Measurements from ENCODE around the gene FGF4. TPM values are rescaled to one million over a fixed set of nuclear protein-coding genes. Genes with fewer than 3 reads are reported as not detected.

FGF4 gene
- total RNA-seq, 4 donors from 2014 or later: not detected

DNA sequence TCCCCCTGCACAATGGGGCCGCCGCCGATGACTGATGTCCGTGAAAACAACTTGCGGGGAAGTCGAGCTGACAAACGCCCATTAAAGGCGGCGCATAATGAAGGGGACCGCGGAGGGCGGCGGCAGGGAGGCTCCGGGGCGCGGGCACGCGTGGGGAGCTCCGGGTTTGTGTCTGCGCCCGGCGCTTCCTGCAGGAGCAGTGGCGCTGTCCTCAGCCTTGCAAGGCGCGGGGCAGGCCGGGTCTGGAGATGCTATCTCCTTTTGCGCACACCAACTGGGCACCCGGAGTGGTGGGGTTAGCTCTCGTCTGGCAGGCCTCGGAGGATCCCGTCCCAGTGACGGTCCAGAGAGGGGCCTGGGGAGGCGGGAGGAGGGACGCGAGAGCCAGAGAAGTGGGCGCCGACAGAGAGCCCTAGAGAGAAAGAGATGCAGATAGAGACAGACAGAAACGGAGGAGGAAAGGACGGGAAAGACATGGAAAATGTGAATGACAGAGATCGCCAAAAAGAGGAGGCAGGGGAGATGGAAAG is 44.5 kb upstream of the FGF4 start:
- TF ChIP-seq, protein P1, sequence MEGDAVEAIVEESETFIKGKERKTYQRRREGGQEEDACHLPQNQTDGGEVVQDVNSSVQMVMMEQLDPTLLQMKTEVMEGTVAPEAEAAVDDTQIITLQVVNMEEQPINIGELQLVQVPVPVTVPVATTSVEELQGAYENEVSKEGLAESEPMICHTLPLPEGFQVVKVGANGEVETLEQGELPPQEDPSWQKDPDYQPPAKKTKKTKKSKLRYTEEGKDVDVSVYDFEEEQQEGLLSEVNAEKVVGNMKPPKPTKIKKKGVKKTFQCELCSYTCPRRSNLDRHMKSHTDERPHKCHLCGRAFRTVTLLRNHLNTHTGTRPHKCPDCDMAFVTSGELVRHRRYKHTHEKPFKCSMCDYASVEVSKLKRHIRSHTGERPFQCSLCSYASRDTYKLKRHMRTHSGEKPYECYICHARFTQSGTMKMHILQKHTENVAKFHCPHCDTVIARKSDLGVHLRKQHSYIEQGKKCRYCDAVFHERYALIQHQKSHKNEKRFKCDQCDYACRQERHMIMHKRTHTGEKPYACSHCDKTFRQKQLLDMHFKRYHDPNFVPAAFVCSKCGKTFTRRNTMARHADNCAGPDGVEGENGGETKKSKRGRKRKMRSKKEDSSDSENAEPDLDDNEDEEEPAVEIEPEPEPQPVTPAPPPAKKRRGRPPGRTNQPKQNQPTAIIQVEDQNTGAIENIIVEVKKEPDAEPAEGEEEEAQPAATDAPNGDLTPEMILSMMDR (IDR thresholded peaks at IDR 0.05): no peak
- TF ChIP-seq POLR2A (IDR thresholded peaks at IDR 0.05): no peak
- no peak overlapping the region for H3K4me3 ChIP-seq (ENCODE audit: low read depth, poor library complexity, severe bottlenecking)
- no peak for DNase-seq (ENCODE audit: low spot score in 2 of 2)
- 2% methylated on average over 36 to 39 of the region's 40 CpGs for WGBS, 2 donors
- intact Hi-C loops (cut with DNase I; ENCODE audit: low total_unique reads): no loop called here

DNA sequence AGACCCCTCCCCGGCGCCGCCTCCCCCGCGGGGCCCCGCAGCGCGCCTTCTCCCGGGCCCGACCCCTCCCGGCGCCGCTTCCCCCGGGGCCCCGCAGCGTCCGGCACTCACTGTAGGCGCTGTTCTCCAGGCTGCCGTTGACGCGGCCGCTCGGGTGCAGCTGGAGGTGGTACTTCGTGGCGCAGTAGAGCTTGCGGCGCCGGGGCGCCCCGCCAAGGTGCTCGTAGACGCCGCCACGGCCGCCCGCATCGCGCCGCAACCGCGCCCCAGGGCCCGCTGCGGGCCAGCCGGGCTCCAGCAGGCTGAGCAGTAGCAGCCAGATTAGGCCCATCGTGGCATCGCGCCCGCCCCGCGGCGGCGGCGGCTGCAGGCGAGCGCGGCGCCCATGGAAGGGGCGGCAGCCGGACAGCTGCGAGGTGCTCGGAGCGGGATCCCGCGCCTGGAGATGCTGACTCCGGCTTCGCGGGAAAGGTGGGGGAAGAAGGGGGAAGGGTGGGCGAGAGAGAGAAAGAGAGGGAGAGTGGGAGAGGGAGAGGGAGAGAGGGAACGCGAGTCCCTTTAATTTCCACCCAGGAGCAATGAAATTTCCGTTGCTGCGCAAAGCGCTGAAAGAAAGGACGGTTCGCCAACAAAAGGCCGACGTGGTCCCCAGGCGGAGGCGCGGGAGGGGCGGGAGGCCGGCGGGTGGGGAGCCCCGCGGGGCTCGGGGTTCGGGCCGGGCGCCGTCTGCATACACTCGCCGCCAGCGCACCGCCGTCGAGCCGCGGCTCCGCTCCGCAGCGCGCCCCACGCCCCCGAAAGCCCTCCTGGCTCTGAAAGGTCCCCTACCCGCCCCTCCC is 43.7 kb upstream of the FGF4 start, which contains the start of gene FGF3:
Gene FGF3, minus strand, starts transcription at position 814 of the 839 bp plus-strand sequence. Its CDS starts 483 bp downstream, at position 331.
- H3K4me3 ChIP-seq (ENCODE audit: low read depth, poor library complexity, severe bottlenecking): no peak within 1 kb of the TSS
- TF ChIP-seq, protein P1 (IDR thresholded peaks at IDR 0.05): no peak
- no peak for DNase-seq (ENCODE audit: low spot score in 2 of 2)
- 2 to 3% methylated on average over 63 to 90 of the region's 105 CpGs for WGBS, 2 donors
- intact Hi-C loops (cut with DNase I; ENCODE audit: low total_unique reads): no loop called here

DNA sequence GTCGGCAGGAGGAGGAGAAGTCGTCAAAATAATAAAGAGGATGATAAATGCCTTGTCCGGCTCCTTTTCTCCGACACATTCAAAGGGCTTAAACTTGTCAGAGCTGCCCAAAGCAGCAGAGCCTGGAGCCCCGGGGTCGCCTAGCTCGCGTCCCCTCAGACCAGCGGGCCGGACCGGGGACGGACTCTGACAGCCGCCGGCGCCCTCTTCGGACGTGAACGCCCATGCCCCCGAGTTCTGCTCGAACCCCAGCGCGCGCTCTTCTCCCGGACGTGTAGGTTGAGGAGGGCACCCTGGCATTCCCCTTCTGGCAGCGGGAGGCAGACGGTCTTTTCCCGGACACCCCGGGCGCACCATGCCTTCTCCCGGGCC is 43.1 kb upstream of the FGF4 start:
- intact Hi-C loops (cut with DNase I; ENCODE audit: low total_unique reads): no loop called here
- H3K4me3 ChIP-seq (ENCODE audit: low read depth, poor library complexity, severe bottlenecking): no peak overlapping the region
- DNase-seq (ENCODE audit: low spot score in 2 of 2): no peak
- TF ChIP-seq POLR2A (IDR thresholded peaks at IDR 0.05): no peak
- TF ChIP-seq, protein P1 (IDR thresholded peaks at IDR 0.05): no peak
- 1 to 3% methylated on average over 7 to 15 of the region's 31 CpGs for WGBS, 2 donors

DNA sequence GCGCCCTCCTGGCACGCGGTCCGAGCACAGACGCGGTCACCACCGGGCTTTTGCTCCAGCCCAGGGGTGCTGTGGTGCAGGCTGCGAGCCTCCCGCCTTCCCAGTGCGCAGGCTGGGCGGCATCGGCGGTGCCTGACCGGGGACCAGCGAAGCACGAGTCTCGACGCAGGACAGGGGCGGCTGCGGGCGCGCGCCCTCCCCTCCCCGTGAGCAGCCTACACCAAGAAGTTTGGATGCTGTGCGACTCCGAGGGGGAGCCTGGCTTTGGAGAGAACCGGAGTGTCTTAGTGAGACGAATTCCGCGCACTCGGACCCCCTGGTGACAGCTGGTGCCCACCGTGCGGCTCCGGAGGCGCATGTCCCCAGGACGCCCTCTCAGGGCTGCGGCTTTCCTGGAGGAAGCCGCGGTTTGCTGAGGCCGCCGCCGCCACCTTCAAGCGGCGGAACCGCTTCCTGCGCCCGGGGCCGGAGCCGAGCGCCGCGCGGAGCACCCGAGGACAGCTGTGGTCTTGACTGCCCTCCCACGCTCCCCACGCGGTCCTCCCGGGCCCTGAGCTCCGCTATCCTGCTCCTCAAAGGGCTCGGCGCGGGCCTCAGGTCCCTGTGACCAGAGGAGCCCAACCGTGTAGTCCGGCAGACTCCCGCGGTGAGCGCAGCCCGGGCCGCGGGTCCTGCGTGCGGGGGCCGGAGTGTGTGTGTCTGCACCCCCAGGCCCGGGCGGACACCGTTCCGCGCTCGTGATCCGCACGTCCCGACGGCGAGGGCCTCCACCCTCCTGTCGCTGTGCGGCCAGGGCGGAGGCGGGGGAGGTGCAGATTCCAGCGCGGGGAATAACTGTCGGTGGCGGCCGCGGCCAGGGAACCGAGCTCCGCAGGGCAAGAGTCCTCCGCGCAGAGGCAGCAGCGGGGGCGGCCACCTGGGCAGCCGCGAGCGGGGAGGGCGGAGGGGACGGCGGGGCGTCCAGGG is 42.4 kb upstream of the FGF4 start:
- intact Hi-C loops (cut with DNase I; ENCODE audit: low total_unique reads): no loop called here
- TF ChIP-seq POLR2A (IDR thresholded peaks at IDR 0.05): no peak
- TF ChIP-seq, protein P1 (IDR thresholded peaks at IDR 0.05): no peak
- WGBS, 2 donors: 0 to 2% methylated on average over 31 to 33 of the region's 107 CpGs
- no peak overlapping the region for H3K4me3 ChIP-seq (ENCODE audit: low read depth, poor library complexity, severe bottlenecking)
- DNase-seq (ENCODE audit: low spot score in 2 of 2): no peak

DNA sequence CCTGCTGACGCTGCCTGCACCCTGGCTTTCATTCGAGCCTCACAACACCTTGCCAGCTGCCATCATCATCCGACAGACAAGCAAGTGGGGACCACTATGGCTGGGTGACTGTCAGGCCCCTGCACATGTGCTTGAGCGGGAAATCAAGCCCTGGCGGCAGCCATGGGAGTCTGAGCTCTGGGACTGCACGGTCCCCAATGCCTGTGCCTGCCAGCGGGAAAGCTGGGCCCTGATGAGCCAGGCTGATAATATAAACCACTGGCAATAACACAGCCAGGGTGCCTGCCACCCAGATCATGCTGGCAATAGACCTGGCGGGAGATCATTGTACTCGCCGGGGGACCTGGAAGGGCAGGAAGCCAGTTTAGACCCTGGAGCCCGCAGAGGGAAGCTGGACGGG is 41.5 kb upstream of the FGF4 start:
- no peak for DNase-seq (ENCODE audit: low spot score in 2 of 2)
- no peak overlapping the region for H3K4me3 ChIP-seq (ENCODE audit: low read depth, poor library complexity, severe bottlenecking)
- no peak for TF ChIP-seq POLR2A (IDR thresholded peaks at IDR 0.05)
- TF ChIP-seq, protein P1 (IDR thresholded peaks at IDR 0.05): no peak
- intact Hi-C loops (cut with DNase I; ENCODE audit: low total_unique reads): no loop called here
- 17 to 20% methylated on average over 12 of the region's 12 CpGs for WGBS, 2 donors
